Right lobe of liver (tissue), 4 donors: Measurements from ENCODE around the gene RPL7L1.

Experiments used
- POLR2A ChIP-seq: fragments of 450-650 bp; IDR thresholded peaks from one replicate; pipeline ENCODE4 v1.6.1; 2017; ENCODE audit warnings: antibody characterized with exemption, mild to moderate bottlenecking
- TF ChIP-seq, protein P1 (sequence below), 4 donors: fragments of 200-600 bp in 3 of 4; fragments of 450-650 bp in 1 of 4; IDR thresholded peaks; one replicate each; pipeline versions ENCODE4 v1.5.1 to v1.8.0; 2016 to 2022; ENCODE audit warnings: antibody characterized with exemption in 4 of 4, mild to moderate bottlenecking in 2 of 4
- donor health status: DM: no; HTN: no; CAD: no.
- donor health status: DM: no; HTN: no; CAD: no.
- donor health status: DM: no; HTN: yes; CAD: no.

DNA sequence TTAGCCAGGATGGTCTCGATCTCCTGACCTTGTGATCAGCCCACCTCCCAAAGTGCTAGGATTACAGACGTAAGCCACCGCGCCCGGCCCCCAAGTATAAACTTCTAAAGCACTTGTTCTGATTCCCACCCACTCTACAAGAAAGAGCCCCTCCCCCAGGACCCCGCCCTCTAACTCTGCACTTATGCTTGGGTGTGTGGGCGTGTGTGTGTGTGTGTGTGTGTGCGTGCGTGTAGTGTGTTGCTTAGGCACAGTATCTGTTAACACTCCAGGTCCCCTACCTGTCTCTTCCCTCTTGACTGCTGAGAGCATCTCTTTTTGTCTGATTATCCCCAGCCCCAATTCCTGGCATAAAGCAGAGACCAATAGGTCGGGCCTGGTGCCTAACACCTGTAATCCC lies 30.4 kb downstream of the RPL7L1 start:
- TF ChIP-seq POLR2A = no peak
- TF ChIP-seq, protein P1, sequence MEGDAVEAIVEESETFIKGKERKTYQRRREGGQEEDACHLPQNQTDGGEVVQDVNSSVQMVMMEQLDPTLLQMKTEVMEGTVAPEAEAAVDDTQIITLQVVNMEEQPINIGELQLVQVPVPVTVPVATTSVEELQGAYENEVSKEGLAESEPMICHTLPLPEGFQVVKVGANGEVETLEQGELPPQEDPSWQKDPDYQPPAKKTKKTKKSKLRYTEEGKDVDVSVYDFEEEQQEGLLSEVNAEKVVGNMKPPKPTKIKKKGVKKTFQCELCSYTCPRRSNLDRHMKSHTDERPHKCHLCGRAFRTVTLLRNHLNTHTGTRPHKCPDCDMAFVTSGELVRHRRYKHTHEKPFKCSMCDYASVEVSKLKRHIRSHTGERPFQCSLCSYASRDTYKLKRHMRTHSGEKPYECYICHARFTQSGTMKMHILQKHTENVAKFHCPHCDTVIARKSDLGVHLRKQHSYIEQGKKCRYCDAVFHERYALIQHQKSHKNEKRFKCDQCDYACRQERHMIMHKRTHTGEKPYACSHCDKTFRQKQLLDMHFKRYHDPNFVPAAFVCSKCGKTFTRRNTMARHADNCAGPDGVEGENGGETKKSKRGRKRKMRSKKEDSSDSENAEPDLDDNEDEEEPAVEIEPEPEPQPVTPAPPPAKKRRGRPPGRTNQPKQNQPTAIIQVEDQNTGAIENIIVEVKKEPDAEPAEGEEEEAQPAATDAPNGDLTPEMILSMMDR (IDR thresholded peaks at IDR 0.05) = no peak
